GM12878 (cell line): Measurements from ENCODE around the gene VPS29.

Source experiments
- EGR1 ChIP-seq, 2 experiments: IDR thresholded peaks; 1 replicate in 1 of 2; 2 replicates in 1 of 2; pipeline ENCODE4 v1.6.1; 2011 to 2012; ENCODE audit warnings: low read depth in 2 of 2, low read length in 2 of 2, borderline replicate concordance in 1 of 2, mild to moderate bottlenecking in 1 of 2, moderate library complexity in 1 of 2
- ESRRA ChIP-seq: IDR thresholded peaks from 2 replicates; pipeline ENCODE4 v1.6.1; 2012; ENCODE audit warnings: mild to moderate bottlenecking, low read length, improper control_type of control experiment
- EZH2 ChIP-seq: IDR thresholded peaks from 2 replicates; pipeline ENCODE4 v1.6.1; 2012; ENCODE audit warnings: low read depth, mild to moderate bottlenecking, control low read depth, inconsistent platforms, low read length, borderline replicate concordance; ENCODE audit not compliant: control insufficient read depth
- MAX ChIP-seq: IDR thresholded peaks from 2 replicates; pipeline ENCODE4 v1.6.1; 2012; ENCODE audit warnings: low read depth, low read length, improper control_type of control experiment
- PML ChIP-seq: IDR thresholded peaks from 2 replicates; pipeline ENCODE4 v1.6.1; 2012; ENCODE audit warnings: low read length, inconsistent platforms
- POLR2A ChIP-seq: IDR thresholded peaks from 2 replicates; pipeline ENCODE4 v1.6.1; 2011; ENCODE audit warnings: low read depth, mild to moderate bottlenecking, low read length
- POLR2AphosphoS5 ChIP-seq: IDR thresholded peaks from 2 replicates; pipeline ENCODE4 v1.6.1; 2011; ENCODE audit warnings: mild to moderate bottlenecking, low read length, inconsistent platforms
- SMC3 ChIP-seq: IDR thresholded peaks from 2 replicates; pipeline ENCODE4 v1.6.1; 2011; ENCODE audit warnings: low read length, improper control_type of control experiment, borderline replicate concordance
- USF1 ChIP-seq: IDR thresholded peaks from 2 replicates; pipeline ENCODE4 v1.6.1; 2011; ENCODE audit warnings: borderline replicate concordance, low read depth, mild to moderate bottlenecking, moderate library complexity, mixed read lengths, low read length; ENCODE audit not compliant: insufficient read depth; ENCODE audit errors: extremely low read length
- ZNF24 ChIP-seq: fragments of 450-650 bp; IDR thresholded peaks from 2 replicates; pipeline ENCODE4 v1.6.1; 2017; ENCODE audit warnings: antibody characterized with exemption, mild to moderate bottlenecking
- TF ChIP-seq, protein P1 (sequence below), 3 experiments: IDR thresholded peaks in 2 of 3; conservative IDR thresholded peaks in 1 of 3; 2 replicates each; pipeline ENCODE4 v1.5.1; 2011; ENCODE audit warnings: low read depth in 3 of 3, low read length in 3 of 3, mild to moderate bottlenecking in 3 of 3, control low read depth in 2 of 3, moderate library complexity in 2 of 3, inconsistent platforms in 1 of 3, mixed read lengths in 1 of 3; ENCODE audit not compliant: control insufficient read depth in 2 of 3, insufficient read depth in 1 of 3; ENCODE audit errors: extremely low read depth in 1 of 3

DNA sequence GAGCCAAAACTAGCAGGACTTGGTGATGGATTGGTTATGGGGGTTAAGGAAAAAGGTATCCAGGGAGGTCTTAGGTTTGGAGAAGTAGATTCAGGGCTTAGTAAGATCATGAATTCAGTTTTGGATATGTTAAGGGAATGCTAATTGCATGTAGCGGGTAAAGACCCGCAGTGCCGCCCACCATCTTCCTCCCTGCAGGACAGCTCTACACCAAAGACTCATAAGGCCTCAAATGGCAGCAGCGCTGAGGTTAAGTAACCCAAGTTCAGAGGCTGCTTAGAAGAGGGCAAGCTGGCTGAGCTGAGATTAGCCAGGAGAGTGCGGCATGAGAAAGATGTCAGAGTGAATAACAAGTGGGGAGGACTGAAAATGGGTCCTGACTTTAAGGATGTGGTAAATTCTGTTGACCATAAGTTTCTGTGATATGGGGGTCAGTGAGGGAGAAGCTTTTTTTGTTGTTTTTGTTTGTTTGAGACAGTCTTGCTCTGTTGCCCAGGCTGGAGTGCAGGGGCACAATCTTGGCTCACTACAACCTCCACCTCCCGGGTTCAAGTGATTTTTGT is 26.4 kb upstream of the VPS29 start:
- TF ChIP-seq POLR2A (no peak), USF1 (no peak), SMC3 (no peak), ZNF24 (no peak), ESRRA (no peak), EGR1 (IDR thresholded peaks at IDR 0.05; ENCODE audit: borderline replicate concordance in 1 of 2, low read depth in 2 of 2, low read length in 2 of 2) (no peak), PML (no peak), POLR2AphosphoS5 (no peak), EZH2 (no peak), MAX (no peak)
- TF ChIP-seq, protein P1, sequence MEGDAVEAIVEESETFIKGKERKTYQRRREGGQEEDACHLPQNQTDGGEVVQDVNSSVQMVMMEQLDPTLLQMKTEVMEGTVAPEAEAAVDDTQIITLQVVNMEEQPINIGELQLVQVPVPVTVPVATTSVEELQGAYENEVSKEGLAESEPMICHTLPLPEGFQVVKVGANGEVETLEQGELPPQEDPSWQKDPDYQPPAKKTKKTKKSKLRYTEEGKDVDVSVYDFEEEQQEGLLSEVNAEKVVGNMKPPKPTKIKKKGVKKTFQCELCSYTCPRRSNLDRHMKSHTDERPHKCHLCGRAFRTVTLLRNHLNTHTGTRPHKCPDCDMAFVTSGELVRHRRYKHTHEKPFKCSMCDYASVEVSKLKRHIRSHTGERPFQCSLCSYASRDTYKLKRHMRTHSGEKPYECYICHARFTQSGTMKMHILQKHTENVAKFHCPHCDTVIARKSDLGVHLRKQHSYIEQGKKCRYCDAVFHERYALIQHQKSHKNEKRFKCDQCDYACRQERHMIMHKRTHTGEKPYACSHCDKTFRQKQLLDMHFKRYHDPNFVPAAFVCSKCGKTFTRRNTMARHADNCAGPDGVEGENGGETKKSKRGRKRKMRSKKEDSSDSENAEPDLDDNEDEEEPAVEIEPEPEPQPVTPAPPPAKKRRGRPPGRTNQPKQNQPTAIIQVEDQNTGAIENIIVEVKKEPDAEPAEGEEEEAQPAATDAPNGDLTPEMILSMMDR (IDR thresholded peaks at IDR 0.05 in 2 of 3, conservative IDR thresholded peaks at IDR 0.05 in 1 of 3; ENCODE audit: control insufficient read depth in 2 of 3, extremely low read depth in 1 of 3, insufficient read depth in 1 of 3, low read depth in 3 of 3, low read length in 3 of 3): no peak
